Suprapubic skin (tissue), 3 donors: ENCODE measurements around the gene CELA3A.
"Not testable (repeated sequence)": the region's sequence is repeated elsewhere in the genome, so short reads cannot be mapped to it uniquely, and the experiment has no call there.

Experiments used
- CTCF ChIP-seq, 2 donors: fragments of 200-600 bp in 1 of 2; fragments of 450-650 bp in 1 of 2; sonication (generic) in 1 of 2; IDR thresholded peaks; one replicate each; pipeline ENCODE4 v1.5.1; 2016 to 2019; ENCODE audit warnings: antibody characterized with exemption in 2 of 2, mild to moderate bottlenecking in 1 of 2, moderate library complexity in 1 of 2
- EP300 ChIP-seq: sonication (generic); formaldehyde crosslinking; IDR thresholded peaks from one replicate; pipeline ENCODE4 v1.6.1; 2017; ENCODE audit warnings: antibody characterized with exemption
- POLR2A ChIP-seq, 2 donors: fragments of 450-650 bp; IDR thresholded peaks; one replicate each; pipeline ENCODE4 v1.6.1; 2017; ENCODE audit warnings: antibody characterized with exemption in 2 of 2, mild to moderate bottlenecking in 2 of 2, moderate library complexity in 2 of 2

GRCh38 chr1:22034834-22035233, 33.4 kb downstream of the CELA3A start:
- not testable (repeated sequence) for TF ChIP-seq CTCF (IDR thresholded peaks at IDR 0.05); EP300; POLR2A (IDR thresholded peaks at IDR 0.05)
